Brain pericyte (primary cell): Measurements from ENCODE around the gene RHOC.

Experiments used
- DNase-seq: peaks from one replicate; pipeline ENCODE4 v3.0.0-alpha.2; 2012; ENCODE audit warnings: low read depth, low spot score

RHOC gene

DNA sequence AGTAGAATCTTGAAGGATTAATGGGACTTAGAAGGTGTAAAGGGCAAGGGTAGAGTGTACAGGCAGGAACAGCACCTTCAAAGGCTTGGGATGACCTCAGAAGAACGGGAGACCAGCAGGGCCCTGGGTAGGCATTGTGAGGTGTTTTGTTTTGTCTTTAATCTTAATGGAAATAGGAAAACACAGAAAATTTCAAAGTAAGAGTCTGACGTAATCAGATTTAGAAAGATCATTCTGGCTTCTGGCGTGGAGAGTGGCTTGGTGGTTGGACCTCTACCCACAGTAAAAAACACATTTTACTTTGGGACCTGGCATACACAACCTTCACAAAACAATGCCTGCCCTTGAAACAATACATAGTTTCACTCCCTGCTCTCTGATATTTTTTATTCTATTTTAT lies 28.3 kb downstream of the RHOC start:
- no peak for DNase-seq

DNA sequence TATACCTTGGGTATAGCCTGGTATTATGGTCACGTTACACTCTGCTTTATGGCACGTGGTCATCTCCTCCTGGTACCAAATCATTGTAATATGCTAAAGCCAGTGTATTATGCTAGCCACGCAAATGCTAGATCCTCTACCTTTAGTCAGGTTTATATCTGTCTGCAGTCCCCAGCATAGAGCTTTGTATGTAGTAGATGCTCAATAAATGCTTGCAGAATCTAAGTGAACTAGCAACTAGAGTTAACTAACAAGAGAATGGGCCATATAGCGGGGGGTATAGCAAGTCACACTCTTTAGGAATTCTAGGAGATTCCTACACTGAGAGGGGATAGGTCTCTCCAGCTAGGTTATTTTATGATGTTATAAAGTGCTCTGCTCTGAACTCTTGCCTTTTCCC lies 29.4 kb downstream of the RHOC start:
- DNase-seq, result no peak

DNA sequence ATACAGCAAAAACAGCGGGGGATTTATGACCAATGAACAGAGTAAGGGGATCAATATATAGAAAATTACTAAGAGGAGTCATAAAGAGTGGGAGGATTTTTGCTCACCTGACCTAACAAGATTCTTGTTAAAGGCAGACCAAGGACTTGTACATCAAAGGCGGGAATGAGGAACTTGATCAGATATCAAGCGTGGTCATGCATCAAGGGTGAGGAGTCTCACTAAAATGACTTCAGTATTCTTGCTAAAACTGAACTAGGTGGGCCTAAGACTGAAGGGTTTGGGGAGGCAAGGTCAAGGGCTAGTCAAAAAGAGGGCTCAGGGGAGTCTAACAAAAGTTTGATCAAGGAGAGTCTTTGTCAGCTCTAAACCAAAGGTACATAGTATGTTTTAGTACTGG lies 30.4 kb downstream of the RHOC start:
- no peak for DNase-seq

DNA sequence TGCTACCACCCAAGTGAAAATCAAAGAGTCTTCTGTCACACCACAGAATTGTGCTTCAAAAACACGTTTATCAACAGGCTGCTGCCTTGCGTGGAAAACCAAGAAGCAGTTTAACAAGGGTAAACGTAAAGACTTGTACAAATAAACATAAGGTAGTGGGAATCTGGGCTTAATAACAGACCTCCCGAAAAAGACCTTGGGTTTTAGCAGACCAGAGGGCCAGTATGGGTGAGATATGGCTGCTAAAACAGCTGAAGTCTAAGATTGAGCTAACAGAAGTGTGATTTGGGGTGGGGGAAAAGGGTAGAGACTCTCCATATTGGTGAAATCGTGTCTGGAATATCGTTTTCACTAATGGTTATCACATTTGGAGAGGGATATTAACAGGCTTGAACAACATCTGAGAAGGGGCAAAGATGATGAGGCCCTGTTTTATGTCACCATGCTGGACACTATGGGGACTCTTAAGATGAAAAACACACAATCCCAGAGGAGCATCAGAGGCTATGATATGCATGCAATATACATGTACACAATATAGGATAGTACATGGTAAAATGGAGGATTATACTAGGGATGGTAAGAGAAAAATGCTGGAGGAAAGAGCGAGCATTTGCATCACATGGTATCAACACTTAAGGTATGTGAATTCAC lies 31.1 kb downstream of the RHOC start:
- DNase-seq, result no peak

DNA sequence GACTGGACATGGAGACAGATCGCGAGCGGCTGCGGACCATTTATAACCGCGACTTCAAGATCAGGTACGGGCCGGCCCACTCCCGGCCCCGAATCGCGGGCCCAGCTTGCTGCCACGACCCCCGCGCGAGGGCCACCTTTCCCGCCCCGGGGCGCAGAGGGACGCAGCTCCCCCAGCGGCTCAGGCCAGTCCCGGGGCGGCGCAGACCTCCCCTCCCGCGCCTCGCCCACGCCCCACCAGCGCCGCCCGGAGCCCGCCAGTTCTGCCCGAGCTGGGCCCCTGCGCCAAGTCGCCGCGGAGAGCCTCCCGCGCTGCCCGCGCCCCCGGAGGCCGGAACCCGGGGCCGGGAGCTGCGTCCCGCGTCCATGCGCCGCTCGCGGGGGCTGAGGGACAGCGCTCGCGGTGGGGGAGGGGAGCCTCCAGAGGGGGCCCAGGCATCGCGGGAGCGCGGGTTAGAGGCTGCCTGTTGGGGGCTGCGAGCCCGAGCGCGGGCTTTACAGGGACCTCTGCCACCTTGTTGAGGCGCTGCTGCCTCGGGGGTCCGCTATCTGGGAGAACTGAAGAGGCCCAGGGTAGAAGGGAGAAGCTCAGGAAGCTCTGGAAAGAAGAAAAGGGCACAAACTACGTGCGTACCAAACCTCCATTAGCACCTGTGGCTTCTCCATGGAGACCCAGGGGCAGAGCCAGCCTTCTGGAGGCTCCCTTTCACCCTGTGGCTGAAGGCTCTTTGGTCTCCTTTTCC lies 31.8 kb downstream of the RHOC start:
- no peak for DNase-seq

DNA sequence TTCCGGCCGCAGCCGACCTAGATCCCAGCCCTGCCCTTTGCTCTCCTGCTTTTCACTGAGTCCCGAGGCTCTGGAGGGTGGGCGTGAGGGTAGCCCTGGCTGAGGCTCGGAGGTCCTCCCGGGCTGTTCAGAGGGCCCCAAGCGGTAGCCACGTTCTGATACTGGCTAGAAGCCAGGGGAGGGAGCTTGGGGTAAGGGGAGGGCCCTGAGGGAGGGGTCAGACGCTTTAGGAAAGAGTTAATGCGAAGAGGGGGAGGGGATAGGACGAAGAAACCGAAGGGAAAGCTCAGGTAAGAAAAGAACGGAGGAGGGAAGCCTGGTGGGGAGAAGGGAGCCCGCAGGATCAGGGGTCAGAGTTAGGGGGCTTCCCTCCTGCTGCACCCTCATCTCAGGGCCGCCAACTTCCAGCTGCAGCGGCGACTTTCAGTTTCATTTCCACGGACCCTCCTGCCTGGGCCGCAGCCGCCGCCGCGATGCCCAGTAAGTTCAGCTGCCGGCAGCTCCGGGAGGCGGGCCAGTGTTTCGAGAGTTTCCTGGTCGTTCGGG lies 32.4 kb downstream of the RHOC start, which contains the start of gene MOV10:
Gene MOV10, plus strand, starts transcription at position 220 of the 546 bp plus-strand sequence. Its CDS starts 254 bp downstream, at position 474.
- peak; percentile 26 for DNase-seq

DNA sequence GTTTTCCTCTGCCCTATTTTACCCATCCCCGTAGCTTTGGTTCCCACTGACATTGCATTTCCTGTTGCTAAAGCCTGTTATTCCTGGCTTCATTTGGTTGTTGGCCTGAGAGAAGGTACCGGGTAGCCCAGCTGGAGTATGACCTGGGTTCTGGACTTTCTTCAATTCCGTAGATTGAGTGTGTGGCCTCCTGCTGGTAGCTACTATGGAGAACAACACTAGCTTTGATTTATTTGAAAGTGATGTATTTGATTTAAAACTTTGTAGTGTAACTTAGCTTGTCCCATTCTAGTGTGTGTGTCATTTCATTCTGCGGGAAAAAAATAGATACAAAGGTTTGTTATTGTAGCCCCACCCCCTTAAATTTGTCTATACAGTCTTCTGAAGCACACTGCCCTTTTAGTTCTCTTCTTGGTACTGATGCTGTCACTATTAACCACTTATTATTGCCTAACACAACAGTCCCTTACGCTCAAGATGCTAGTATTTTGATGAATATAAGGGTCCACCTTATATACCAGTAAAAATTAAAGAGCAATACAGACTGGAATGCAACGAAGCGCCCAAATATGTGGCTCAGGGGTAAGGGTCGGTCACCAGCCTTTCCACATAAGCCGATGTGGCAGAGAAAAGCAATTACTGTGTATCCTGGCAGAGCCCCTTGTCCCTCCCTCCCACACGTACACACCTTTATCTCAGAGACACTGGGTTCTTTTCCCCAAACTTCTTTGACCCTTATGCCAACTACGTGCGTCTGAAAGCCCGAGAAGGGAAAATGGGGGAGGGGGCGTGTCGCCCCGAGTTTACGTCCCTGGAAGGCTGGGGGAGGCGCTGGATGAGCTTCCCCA lies 33.1 kb downstream of the RHOC start:
- peak; percentile 72 for DNase-seq

DNA sequence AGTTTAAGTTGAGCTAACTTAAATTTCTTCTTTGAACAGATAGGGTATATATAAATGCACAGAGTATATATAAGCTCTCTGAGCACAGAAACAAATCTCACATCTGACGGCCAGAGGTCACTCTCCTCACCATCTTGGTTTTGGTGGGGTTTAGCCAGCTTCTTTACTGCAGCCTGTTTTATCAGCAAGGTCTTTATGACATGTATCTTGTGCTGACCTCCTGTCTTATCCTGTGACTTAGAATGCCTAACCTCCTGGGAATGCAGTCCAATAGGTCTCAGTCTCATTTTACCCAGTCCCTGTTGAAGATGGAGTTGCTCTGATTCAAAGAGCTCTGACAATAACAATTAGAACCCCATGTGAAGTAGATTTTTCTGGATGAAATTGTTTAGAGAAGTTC lies 34.1 kb downstream of the RHOC start:
- DNase-seq, result no peak

DNA sequence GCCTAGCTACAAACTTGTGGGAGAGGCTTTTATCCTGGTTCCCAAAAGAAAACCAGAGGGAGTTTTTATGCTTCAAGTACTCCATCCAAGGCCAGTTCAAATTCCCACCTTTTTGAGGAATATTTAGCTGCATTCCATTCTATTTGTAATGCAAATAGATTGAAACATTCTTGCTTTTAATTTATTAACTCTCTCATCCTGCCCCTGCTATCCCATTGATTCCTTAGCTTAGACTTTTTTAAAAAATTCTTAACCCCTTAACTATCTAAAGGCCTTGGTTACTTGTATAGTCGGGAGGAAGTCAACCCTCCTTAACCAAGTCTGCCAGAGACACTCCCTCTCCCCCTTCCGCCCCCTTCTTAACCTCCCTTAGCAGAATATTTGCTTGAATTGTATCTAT lies 34.9 kb downstream of the RHOC start:
- no peak for DNase-seq

DNA sequence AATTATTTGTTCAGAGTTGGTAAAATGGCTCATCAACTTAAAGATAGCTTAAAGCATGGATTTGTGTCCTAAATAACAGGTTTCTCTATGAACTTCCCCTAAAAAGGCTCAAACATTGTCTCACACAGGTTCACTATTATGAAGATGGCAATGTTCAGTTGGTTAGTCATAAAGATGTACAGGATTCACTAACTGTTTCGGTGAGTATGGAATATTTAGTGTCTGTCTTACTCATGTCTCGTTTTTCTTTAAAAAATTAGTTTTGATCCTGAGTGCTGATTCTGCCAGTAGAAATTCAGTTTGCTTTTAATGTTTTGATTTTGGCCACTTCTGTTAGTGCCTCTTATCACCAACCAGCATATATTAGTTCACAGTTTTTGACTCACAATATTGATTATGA lies 40.0 kb downstream of the RHOC start:
- no peak for DNase-seq

DNA sequence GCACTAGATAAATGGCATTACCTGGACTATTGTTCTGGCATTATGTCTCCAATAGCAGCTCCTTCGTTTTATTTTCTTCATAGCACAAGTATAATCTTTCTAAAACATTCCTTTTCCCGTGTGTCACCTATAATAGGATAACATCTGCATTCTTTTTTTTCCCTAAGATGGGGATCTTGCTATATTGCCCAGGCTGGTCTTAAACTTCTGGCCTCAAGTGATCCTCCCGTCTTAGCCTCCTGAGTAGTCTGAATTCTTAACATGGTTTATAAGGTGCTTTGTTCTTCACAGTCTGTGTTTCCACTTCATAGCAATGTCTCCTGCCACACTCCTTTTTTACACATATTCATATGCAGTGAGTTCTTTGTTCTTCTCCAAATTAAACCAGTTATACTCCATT lies 41.1 kb downstream of the RHOC start:
- no peak for DNase-seq

DNA sequence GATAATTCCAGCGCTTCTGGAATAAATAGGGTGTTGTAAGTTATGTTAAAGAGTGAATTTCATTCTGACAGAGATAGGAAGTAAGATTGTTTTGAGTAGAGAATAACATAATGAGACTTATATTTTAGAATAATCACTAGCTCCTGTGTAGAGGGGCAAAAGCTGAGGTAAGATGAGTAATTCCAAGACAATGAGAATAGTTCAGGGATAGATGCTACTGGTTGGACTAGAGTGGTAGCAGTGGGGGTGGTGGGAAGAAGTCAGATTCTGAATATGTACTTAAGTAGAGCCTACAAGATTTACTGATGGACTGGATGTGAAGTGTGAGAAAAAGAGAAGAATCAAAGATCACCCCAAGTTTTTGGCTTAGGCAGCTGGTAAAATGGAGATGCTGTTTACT lies 55.7 kb downstream of the RHOC start:
- DNase-seq, result no peak
